Sigmoid colon (tissue), 7 donors: ENCODE results near the gene PROSER2. TPM values are rescaled to one million over a fixed set of nuclear protein-coding genes. Genes with fewer than 3 reads are reported as not detected.
A peak's percentile ranks its signal among the peaks of the same experiment; 100 is the strongest.
"Not testable (repeated sequence)": the region's sequence is repeated elsewhere in the genome, so short reads cannot be mapped to it uniquely, and the experiment has no call there.

ENCODE experiments used
- DNase-seq: peaks from one replicate; pipeline ENCODE4 v3.0.0-alpha.2; 2019
- H3K27ac ChIP-seq, 4 donors: fragments of 200-600 bp; sonication (generic); one replicate each; pipeline ENCODE4 v1.5.1; 2016 to 2019; ENCODE audit warnings: mild to moderate bottlenecking in 1 of 4
- H3K27me3 ChIP-seq, 3 donors: fragments of 200-600 bp; sonication (generic); one replicate each; pipeline ENCODE4 v1.5.1; 2019; ENCODE audit warnings: mild to moderate bottlenecking in 1 of 3
- H3K36me3 ChIP-seq, 4 donors: fragments of 200-600 bp; sonication (generic); one replicate each; pipeline ENCODE4 v1.5.1; 2016 to 2019
- H3K4me1 ChIP-seq, 4 donors: fragments of 200-600 bp; sonication (generic); one replicate each; pipeline ENCODE4 v1.5.1; 2017 to 2019
- H3K4me3 ChIP-seq, 4 donors: fragments of 200-600 bp; sonication (generic); one replicate each; pipeline ENCODE4 v1.5.1; 2017 to 2019; ENCODE audit warnings: mild to moderate bottlenecking in 2 of 4, moderate library complexity in 1 of 4
- H3K9me3 ChIP-seq, 4 donors: fragments of 200-600 bp in 3 of 4; sonication (generic) in 3 of 4; one replicate each; pipeline versions ENCODE4 v1.5.1 to v1.6.1; 2013 to 2019
- CTCF ChIP-seq, 4 experiments: fragments of 450-650 bp in 3 of 4; fragments of 200-600 bp in 1 of 4; IDR thresholded peaks; one replicate each; pipeline ENCODE4 v1.5.1; 2016 to 2019; ENCODE audit warnings: antibody characterized with exemption in 4 of 4, mild to moderate bottlenecking in 3 of 4, moderate library complexity in 2 of 4
- EP300 ChIP-seq, 4 donors: sonication (generic); formaldehyde crosslinking; IDR thresholded peaks; one replicate each; pipeline ENCODE4 v1.6.1; 2017; ENCODE audit warnings: antibody characterized with exemption in 4 of 4
- POLR2A ChIP-seq, 2 donors: fragments of 450-650 bp; IDR thresholded peaks; one replicate each; pipeline ENCODE4 v1.6.1; 2016; ENCODE audit warnings: antibody characterized with exemption in 2 of 2, mild to moderate bottlenecking in 2 of 2, moderate library complexity in 2 of 2
- POLR2AphosphoS5 ChIP-seq, 4 donors: sonication (generic); formaldehyde crosslinking; IDR thresholded peaks; one replicate each; pipeline ENCODE4 v1.6.1; 2017; ENCODE audit warnings: antibody characterized with exemption in 4 of 4
- WGBS, 2 donors: extraction: QIAGEN DNeasy Blood & Tissue Kit; methylation state at CpG; one replicate each; pipeline ENCODE4 v1.1.7; 2013; 5-methylcytosine and 5-hydroxymethylcytosine counted together
- intact Hi-C: fragments of 100-400 bp; cut with DNase I; formaldehyde crosslinking; loops from one replicate; pipeline ENCODE4 v1.15.1; 2023
- polyA plus RNA-seq, 3 donors: library from polyadenylated mRNA; stranded (reverse); fragments of 200-250 nt; gene quantifications; one replicate each; pipeline ENCODE4 v1.2.3, GENCODE V29; 2013
- total RNA-seq, 4 donors: library from RNA; depleted of rRNA; stranded (reverse); fragments of >200 nt; gene quantifications; one replicate each; pipeline ENCODE4 v1.1.0, GENCODE V29; 2016
- donor health status: healthy with polysubstance abuse.
- donor health status: Bipolar disorder and iron deficiency.
- donor health status: healthy.

The PROSER2 gene
- total and polyA plus RNA-seq, 7 donors = 0.60 to 2.8 (median 1.8) TPM

DNA sequence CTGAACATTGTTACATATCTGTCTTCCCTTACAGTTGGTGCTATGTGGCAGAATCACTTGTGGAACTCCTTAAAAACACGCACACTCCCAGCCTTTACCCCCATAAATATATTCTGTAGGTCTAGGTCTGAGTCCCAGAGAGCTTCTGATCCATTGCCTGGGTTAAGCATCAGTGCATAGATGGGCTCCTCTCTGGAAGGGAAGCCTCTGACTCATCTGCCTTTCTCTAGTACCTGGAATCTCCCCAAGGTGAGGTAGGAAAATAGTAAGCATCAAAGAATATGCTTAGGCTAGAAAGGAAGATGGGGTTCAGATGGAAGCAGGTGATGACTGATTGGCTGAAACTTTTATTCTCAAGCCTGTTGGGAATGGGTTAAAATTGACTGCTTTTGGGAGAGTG, 26.1 kb downstream of the PROSER2 start:
- TF ChIP-seq CTCF (IDR thresholded peaks at IDR 0.05) (no peak), EP300 (IDR thresholded peaks at IDR 0.05) (no peak), POLR2A (IDR thresholded peaks at IDR 0.05) (no peak), POLR2AphosphoS5 (IDR thresholded peaks at IDR 0.05) (no peak)
- H3K9me3 ChIP-seq = no peaks in the 10 kb centered on the region
- DNase-seq = no peak
- H3K4me3 ChIP-seq = no peak overlapping the region
- H3K27me3 ChIP-seq = no peaks in the 10 kb centered on the region
- no peak overlapping the region for H3K27ac ChIP-seq
- no peaks in the 10 kb centered on the region for H3K36me3 ChIP-seq
- 93 to 100% methylated on average over 1 of the region's 1 CpG for whole genome bisulfite sequencing, 2 donors
- H3K4me1 ChIP-seq = no peaks in the 10 kb centered on the region
- intact Hi-C loops = no loop called here

DNA sequence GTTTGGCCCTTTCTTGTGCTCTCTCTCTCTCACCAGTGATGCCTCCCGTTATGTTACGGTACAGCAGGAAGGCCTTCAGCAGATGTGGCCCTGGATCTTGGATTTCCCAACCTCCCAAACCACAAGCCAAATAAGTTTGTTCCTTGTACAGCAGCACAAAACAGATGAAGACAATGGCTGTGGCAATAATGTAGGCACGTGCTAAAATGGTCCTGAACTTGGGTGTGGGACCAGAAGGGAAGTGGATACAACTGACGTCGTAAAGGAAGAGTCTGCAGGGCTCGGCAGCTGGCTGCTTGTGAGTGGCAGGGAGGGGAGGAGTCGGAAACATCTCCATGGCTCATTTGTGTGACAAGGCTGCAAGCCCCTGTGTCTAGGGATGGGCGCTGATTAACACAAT, 26.8 kb downstream of the PROSER2 start:
- Histone ChIP-seq H3K4me1 (no peaks in the 10 kb centered on the region), H3K36me3 (no peaks in the 10 kb centered on the region), H3K27me3 (no peaks in the 10 kb centered on the region), H3K27ac (no peak overlapping the region), H3K4me3 (no peak overlapping the region), H3K9me3 (no peaks in the 10 kb centered on the region)
- DNase-seq = no peak
- WGBS, 2 donors = 70 to 71% methylated on average over 8 of the region's 8 CpGs
- intact Hi-C loops = no loop called here
- TF ChIP-seq EP300 (IDR thresholded peaks at IDR 0.05) = no peak
- TF ChIP-seq POLR2AphosphoS5 (IDR thresholded peaks at IDR 0.05) = peak in 1 of 4 donors; percentile 18

GRCh38 chr10:11851910-11852309, 28.8 kb downstream of the PROSER2 start:
- H3K4me3 ChIP-seq = no peak overlapping the region
- no peaks in the 10 kb centered on the region for H3K27me3 ChIP-seq
- no peak overlapping the region for H3K27ac ChIP-seq
- WGBS, 2 donors = 94 to 97% methylated on average over 13 of the region's 13 CpGs
- no peak for TF ChIP-seq POLR2AphosphoS5 (IDR thresholded peaks at IDR 0.05)
- no peaks in the 10 kb centered on the region for H3K4me1 ChIP-seq
- no peaks in the 10 kb centered on the region for H3K36me3 ChIP-seq
- DNase-seq = no peak
- no peaks in the 10 kb centered on the region for H3K9me3 ChIP-seq
- intact Hi-C loops = no loop called here

GRCh38 chr10:11852637-11853036, 29.5 kb downstream of the PROSER2 start:
- H3K9me3 ChIP-seq, DNase-seq, H3K4me3 ChIP-seq, H3K27ac ChIP-seq, intact Hi-C loops, H3K4me1 ChIP-seq, H3K27me3 ChIP-seq, H3K36me3 ChIP-seq: not testable (repeated sequence)
- WGBS, 2 donors = 96 to 97% methylated on average over 13 of the region's 13 CpGs

GRCh38 chr10:11853468-11853867, 30.3 kb downstream of the PROSER2 start:
- DNase-seq = peak; percentile 6
- TF ChIP-seq POLR2A (IDR thresholded peaks at IDR 0.05) (no peak), CTCF (IDR thresholded peaks at IDR 0.05) (no peak), POLR2AphosphoS5 (IDR thresholded peaks at IDR 0.05) (no peak), EP300 (IDR thresholded peaks at IDR 0.05) (no peak)
- 94 to 95% methylated on average over 11 of the region's 11 CpGs for WGBS, 2 donors
- H3K4me1 ChIP-seq = no peaks in the 10 kb centered on the region
- H3K9me3 ChIP-seq = no peaks in the 10 kb centered on the region
- intact Hi-C loops = no loop called here
- no peak overlapping the region for H3K27ac ChIP-seq
- no peak overlapping the region for H3K4me3 ChIP-seq
- no peaks in the 10 kb centered on the region for H3K27me3 ChIP-seq
- H3K36me3 ChIP-seq = no peaks in the 10 kb centered on the region

DNA sequence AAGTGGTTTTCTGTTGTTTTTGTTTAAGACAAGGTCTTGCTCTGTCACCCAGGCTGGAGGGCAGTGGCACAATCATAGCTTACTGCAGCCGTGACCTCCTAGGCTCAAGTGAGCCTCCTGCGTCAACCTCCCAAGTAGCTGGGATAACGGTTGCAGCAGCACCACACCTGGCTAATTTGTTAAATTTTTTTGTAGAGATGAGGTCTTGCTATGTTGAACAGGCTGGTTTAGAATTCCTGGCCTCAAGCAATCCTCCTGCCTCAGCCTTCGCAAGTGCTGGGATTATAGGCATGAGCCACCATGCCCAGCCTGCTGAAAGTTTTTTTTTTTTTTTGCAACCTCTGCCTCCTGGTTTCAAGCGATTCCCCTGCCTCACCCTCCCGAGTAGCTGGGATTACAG, 31.1 kb downstream of the PROSER2 start:
- intact Hi-C loops = no loop called here
- Histone ChIP-seq H3K4me3 (no peak overlapping the region), H3K27ac (no peak overlapping the region), H3K27me3 (no peaks in the 10 kb centered on the region), H3K9me3 (no peaks in the 10 kb centered on the region), H3K4me1 (no peaks in the 10 kb centered on the region), H3K36me3 (no peaks in the 10 kb centered on the region)
- WGBS, 2 donors = 95 to 97% methylated on average over 6 of the region's 6 CpGs
- TF ChIP-seq POLR2A (IDR thresholded peaks at IDR 0.05) (no peak), EP300 (IDR thresholded peaks at IDR 0.05) (no peak), CTCF (IDR thresholded peaks at IDR 0.05) (no peak), POLR2AphosphoS5 (IDR thresholded peaks at IDR 0.05) (no peak)
- DNase-seq = peak; percentile 19
